Activated T-cell treated with anti-CD3 and anti-CD28 coated beads, Interleukin-2, amount 50 U/mL, for 1 hour (primary cell): ENCODE results near the gene NT5M.
"Not testable (repeated sequence)": the region's sequence is repeated elsewhere in the genome, so short reads cannot be mapped to it uniquely, and the experiment has no call there.

Experiments
- DNase-seq: peaks from one replicate; pipeline ENCODE4 v3.0.0-alpha.2; 2020

Gene NT5M

DNA sequence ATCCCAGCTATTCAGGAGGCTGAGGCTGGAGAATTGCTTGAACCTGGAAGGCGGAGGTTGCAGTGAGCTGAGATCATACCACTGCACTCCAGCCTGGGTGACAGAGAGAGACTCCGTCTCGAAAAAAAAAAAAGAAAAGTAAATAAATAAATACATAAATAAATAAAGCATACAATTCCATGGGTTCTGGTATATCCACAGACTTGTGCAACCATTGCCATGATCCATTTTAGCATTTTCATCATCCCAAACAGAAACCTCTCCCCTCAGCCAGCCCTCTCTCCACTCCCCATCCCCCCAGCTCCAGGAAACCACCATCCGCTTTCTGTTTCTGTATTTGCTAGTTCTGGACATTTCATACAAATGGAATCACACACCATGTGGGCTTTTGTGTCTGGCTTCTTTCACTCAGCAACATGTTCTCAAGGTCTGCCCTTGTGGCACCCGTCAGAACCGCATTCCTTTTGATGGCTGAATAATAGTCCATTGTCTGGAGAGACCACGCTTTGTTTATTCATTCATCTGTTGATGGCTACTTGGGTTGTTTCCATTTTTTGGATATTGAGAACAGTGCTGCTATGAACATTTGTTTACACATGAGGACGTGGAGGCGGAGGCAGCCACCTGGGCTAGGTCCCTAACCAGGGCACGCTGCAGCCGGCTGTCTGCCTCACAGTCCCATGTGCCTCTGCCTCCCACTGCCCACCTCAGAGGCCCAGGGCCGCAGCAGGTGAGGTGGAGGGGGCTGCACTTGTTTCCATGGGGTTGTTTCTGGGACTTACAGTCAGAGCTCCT is 76.2 kb downstream of the NT5M start:
- no peak for DNase-seq

DNA sequence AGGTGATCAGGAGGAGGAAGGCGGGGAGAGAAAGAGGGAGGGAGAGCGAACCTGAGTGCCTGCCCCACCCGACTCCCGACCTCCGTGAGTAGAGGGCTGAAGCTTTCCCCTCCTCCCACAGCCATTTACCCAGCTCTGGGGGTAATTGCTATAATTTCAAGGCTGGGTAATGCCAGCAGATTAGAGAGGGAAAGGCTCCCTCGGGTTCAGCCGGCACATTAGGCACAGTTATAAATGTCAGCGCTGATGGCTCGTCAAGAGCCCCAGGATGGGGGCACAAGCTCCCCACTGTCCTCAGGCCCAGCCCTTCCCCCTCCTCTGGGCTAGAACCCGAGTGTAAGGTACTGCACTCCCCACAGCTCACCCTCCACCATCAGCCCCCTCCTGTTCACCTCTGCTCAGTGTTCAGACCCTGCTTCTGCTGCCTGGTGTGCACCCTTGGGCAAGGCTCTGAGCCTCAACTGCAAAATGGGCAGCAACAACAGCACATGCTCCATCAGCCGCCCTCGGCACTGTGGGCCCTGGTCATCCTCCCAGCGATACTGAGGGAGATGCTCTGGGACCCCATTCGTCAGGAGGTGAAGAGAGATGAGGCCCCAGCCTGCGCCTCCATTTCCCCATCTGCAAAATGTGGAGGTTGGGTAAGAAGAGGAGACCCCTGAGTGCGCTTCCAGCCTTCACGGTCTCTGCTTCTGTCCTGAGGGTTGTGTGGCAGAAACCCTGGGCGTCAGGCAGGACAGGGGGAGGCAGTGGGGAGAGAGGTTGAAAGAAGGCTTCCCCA is 77.2 kb downstream of the NT5M start:
- DNase-seq, result no peak

DNA sequence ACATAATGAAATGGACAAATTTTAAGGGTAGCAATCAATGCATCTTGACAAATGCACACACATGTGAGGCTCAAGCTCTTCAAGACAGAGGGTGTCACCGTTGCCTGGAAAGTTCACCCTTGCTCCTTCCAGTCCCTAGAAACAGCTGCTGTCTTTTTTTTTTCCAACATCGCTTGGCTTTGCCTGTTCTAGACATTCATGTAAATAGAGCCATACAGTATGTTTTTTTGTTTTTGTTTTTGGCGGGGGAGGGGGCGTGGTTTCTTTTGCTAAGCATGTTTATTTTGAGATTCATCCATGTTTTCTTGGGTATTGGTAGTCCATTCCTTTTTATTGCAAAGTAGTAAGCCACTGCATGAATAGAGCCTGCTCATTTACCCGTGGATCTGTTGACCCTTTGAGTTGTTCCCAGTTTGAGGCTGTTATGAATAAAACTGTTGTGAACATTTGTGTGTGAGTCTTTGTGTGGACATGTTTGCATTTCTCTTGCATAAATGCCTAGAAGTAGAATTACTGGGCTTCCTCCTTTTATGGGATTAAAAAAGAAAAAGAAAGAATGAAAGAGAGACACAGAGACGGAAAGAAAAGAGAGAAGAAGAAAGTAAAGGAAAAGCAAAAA is 78.4 kb downstream of the NT5M start:
- DNase-seq, result no peak

DNA sequence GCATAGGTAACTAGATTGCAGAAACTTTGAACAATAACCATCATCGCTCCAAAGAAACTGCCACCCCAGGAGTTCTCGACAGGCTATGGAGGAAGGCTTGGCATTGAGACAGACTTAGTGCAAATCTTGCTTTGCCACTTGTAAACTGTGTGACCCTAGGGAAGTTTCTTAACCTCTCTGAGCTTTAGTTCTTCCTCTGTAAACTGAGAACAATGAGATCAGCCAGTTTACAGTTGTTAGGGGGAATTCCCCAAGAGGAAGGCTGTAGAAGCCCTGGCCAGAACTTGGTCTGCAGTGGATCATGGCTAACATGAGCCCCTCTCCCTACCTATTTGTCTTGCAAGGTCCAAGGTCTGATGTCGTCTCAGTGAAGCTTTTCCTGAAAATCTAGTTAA is 78.9 kb downstream of the NT5M start:
- no peak for DNase-seq

DNA sequence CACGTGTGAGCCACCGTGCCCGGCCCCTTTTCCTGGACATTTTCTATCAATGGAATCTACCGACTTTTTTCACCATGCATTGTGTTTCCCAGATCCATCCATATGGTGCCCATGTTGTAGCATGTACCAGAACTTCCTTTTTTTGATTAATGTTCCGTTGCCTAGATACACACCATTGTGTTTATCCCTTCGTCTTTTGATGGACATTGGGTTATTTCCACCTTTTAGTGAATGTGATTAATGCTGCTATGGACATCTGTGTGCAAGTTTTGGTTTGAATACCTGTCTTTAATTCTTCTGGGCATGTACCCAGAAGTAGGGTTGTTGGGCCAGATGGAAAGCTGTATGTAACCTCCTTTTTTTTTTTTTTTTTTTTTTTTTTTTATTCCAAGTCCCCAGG is 79.8 kb downstream of the NT5M start:
- DNase-seq, result no peak

DNA sequence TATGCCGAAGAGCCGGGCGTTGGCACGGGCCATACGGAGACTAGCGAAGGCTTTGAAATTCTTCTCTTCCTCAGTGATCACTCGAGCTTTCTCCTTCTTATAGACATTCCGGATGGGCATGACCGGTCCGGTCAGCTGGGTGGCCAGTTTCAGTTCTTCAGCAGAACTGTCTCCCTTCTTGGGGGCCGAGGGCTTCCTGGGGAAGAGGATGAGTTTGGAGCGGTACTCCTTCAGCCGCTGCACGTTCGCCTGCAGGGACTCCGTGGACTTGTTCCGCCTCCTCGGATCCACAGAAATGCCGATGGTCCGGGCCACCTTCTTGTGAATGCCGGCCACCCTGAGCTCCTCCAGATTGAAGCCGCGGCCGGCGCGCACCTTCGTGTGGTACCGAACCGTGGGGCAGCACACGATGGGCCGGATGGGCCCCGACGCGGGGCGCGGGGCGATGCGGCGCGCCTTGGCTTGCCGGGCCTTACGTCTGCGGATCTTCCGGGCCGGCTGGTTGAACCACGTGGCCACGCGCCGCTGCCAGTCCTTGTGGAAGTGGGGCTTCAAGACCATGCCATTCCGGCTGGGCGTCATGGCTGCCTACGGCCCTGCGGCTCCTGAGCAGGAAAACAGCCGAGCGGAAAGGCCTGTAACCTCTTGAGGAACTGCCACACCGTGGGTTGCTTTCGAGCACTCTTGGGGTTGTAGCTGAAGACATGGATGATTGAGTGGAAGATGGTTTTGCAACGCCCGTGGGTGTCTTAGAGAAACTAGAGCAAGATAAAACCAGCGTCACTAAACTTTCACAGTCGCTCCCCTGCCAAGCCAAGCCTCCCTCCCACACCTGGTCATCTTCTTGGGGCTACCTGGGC is 80.5 kb downstream of the NT5M start:
- not testable (repeated sequence) for DNase-seq

DNA sequence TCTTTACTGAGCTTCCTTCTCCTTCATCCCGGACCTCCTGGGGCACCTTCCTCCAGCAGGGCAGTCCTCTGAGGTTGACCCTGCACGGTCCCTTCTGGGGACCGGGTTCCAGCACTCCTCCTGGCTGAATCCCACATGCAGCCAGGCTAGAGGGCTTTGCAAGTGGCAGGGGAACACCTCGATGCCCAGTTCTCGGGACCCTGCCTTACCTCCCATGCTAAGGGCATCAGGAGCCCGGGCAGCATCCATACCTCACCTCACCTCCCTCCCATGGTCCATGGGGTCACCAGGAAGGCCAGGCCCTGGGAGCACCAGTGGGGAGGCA is 81.1 kb downstream of the NT5M start:
- DNase-seq, result no peak

DNA sequence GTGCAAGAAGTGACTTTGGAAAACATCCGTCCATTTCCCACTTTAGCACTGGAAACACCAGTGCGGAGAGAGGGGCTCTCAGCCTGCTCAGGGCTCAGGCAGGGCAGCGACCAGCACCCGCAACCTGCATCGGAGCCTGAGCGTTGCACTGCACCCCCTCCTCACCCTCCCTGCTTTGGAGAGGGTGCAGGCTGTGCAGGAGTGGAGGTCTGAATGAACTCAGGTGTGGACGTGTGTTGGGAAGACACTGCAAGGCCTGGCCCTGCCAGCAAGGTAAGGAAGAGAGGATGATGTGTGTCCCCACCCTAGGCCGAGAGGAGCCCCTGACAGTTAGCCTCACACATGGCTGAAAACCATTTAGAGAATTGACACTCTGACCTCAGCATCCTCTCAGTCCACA is 81.8 kb downstream of the NT5M start:
- no peak for DNase-seq

DNA sequence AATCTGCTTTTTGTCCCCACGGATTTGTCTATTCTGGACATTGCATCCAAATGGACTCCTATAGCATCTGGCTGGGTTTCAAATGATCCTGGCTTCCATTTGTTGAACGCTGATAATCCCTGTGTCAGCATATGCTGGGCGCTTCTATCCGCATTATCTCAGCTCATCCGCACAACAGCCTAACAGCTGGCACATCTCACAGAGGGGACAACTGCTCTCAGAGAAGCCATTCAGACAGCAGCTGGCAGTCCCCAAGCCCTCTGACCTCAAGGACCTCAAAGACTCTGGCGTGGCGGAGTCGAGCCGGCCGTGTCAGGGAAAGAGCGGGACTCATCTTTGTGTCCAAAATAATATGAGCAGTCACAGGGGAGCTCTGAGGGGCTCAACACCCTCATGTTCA is 82.3 kb downstream of the NT5M start:
- DNase-seq, result no peak

DNA sequence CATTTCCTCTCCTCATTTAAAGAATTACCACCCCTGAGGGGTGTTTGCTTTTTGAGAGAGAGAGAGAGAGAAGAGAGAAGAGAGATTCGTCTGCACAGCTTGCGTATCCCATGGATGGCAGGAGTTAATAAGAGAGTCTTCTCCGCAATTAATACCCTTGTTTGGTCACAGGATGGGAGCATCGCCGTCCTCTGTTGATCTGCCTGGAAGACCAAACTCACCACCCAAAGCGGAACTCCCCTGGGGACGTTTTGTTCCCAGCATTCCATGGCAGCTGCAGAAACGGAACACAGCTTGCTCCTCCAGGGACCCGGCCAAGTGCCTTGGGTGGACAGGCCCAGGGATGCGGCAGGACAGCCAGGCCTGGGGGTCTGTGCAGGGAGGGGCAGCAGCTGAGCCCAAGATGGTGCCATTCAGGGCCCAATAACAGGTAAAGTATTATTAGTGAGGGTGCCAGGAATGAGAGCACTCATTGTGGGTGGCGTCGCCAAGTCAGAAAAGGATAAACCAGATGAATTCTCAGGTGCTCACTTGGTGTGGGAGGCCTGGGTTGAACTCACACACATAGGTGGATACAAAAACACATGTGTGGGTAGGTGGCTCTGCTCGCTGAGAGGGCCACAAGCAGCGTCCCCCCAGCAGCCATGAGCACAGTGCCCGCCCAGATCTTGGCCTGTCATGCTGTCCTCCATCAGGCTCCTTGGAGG is 83.1 kb downstream of the NT5M start:
- no peak for DNase-seq

DNA sequence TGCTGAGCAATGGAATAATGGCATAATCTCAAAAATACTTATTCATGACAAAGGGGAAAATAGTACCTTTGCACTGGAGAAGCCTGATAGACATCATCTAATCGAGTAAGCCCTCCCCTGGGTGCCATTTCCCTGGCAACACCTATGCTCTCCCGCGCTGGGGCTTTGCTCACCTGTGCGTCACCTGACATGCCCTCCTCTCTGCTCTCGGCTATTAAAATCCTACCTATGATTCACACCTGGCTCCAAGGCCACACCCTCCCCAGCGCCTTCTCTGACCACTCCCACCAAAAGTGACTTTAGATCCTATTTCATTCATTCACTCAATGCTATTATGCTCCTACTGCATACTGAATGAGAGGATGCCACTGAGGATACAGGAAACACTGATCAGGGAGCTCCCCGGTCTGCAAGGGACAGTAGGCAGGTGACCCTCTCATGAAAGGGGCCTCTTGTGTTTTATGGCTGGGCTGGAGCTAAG is 83.9 kb downstream of the NT5M start:
- no peak for DNase-seq

DNA sequence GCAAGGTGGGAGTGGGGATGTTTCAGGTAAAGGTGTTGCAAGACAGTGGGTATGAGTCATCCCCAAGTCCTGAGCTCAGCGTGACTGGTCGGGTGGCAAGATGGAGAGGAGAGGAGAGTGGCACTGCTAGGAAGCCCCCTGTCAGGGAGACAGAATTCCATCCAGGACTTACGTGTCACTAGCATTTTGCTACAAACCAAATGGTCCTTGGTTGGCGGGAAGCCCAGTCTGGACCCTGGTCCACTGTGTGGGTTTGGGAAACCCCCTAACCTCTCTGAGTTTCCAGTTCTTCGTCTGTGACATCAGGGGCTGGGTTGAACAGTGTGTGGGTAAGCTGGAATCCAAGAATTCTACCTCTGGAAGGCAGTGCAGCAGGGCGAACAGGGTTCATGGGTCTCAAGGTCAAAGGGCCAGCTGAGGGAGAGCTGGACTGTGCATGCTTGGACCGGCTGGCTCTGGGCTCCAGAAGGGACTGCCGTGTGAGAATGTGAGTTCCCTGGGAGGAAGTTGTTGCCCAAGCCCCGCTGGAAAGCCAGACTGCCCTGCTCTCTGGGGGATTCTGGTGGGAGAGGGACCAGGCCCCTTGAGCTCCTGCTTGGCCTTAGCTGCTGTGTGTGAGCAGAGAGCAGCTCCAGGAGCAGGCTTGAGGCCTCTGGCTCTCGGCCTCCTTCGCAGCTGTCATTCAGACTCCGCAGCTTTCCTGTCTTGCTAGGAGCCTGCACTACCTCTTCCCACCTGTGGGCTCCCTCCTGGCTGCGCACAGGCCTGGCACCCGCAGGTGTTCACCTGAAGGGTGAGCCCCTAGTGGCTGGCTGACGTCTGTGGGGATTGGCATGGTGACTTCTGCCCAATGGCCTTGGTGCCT is 84.6 kb downstream of the NT5M start:
- no peak for DNase-seq

DNA sequence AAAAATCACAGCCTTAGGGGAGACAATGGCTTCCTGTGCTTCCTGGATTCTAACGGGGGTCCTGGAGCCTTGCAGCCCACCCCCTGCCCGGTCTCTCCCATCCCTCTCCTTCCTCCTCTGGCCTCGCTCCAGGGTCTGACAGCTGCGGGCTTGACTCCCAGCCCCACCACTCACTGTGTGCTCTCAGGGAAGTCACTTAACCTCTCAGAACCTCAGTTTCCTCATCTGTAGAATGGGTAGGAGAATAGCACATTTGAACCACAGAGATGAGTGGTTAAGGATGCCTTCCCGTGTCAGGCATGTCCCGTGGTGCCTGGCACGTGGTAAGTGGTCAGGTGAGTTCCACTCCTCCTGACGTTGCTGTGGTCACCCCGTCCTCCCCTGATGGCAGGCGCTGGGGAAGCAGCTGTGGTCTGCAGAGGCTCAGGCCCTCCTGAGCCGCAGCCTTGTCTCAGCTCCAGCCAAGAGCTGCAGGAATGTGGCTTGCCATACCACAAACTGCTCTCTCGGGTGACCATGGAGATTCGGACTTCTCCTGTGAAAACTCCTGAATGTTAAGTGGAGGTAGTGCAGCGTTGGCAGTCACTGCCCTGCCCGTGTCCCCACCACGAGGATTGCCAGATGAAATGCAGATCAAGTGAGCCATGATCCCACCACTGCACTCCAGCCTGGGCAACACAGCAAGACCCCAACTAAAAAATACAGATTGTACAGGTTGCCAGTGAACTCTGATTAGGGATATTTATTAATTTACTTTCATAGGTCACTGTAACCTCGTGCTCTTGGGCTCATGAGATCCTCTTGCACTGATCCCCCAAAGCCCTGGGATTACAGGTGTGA is 85.7 kb downstream of the NT5M start:
- no peak for DNase-seq

DNA sequence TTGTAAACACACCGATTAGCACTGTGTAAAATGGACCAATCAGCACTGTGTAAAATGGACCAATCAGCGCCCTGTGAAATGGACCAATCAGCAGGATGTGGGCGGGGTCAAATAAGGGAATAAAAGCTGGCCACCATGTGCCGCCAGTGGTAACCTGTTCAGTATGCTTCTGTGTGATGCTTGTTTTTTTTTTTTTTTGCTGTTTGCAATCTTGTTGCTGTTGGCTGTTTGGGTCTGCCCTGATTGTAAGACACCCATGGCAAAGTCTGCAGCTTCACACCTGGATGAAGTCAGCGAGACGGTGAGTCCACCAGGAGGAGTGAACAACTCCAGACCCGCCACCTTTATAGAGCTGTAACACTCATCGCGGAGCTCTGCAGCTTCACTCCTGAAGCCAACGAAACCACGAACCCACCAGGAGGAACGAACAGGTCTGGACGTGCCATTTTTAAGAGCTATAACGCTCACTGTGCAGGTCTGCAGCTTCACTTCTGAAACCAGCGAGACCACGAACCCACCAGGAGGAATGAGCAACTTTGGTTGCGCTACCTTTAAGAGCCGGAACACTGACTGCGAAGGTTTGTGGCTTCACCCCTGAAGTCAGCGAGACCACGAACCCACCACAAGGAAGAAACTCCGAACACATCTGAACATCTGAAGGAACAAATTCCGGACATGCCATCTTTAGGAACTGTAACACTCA is 88.6 kb downstream of the NT5M start:
- peak; percentile 53 for DNase-seq

DNA sequence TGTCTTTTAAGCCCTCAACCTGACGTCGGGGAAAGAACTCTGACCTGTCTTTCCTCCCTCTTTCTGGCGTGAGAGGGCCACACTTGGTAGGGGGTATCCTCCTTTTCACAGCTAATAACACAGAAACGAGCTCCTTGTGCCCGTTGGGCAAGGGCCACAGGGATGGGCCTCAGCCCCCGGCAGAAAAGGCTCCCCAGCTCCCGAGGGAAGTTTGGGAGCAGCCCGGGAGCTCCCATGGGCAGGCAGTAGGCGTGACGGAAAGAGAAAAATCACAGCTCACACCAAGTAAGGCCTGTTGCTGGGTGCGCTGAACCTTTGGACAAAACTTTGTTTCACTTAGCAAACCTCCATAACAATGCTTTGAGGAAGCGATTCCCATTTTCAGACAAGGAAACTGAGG is 90.8 kb downstream of the NT5M start:
- DNase-seq, result no peak

DNA sequence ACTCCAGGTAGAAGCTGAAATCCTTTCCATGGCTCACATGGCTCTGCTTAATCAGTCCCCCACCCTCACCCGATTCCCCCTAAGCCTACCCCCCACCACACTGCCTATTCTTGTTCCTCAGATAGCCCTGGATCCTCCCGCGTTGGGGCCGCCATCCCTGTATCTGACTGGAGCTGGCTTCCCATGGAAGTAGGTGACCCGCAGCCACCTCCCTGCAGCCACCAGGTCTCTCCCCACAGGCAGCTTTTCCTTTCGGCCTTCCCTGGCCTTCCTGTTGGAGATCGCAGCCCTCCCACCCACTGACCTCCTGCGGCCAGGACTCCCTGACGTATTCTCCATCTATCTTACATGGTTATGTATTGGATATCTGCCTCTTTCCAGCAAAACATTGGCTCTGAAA is 91.3 kb downstream of the NT5M start:
- DNase-seq, result no peak

DNA sequence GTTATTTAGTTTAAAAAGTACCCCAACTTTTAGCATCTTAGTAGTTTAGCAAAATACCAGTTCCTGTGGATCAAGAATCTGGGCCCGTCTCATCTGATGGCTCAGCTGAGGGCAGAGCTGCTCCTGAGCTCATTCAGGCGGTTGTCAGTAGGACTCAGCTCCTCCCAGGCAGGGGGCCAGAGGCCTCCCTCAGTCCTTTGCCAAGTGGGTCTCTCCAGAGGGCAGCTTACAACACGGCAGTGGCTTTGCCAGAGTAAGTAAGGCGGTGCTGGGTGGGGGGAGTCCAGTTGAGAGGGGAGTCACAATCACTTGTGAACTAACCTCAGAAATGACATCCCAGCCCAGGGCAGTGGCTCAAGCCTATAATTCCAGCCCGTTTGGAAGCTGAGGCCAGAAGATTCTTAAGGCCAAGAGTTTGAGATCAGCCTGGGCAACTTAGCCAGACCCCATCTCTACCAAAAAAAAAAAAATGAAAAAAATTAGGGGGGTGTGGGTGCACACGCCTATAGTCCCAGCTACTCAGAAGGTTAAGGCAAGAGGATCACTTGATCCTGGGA is 92.2 kb downstream of the NT5M start:
- no peak for DNase-seq

DNA sequence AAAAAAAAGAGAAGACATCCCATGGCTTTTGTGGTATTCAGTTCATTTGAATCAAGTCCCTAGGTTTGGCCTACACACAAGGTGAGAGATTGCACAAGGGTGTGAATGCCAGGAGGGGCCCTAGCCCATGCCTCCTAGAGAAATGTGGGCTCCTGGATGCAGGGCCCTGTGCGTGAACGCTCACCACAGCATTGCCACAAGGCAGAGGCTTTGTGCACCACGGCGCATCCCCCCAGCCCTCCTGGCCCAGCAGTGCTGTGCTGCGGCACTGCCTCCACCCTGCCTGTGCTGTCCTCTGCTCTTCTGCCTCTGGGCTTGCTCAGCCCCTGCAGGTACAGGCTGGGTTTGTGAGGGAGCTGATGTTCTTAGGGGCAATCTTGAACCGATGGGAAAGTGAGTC is 92.7 kb downstream of the NT5M start:
- no peak for DNase-seq
